GM18951 (cell line): ENCODE results near the gene QRFPR.
"Not testable (repeated sequence)": the region's sequence is repeated elsewhere in the genome, so short reads cannot be mapped to it uniquely, and the experiment has no call there.

ENCODE experiments used
- POLR2A ChIP-seq: IDR thresholded peaks from 4 replicates; pipeline ENCODE4 v1.6.1; 2011; ENCODE audit warnings: mild to moderate bottlenecking; ENCODE audit not compliant: insufficient read length, insufficient read depth; ENCODE audit errors: extremely low read depth
- in situ Hi-C: fragments of 300-500 bp; cut with MboI; formaldehyde crosslinking; loops from one replicate; pipeline ENCODE4 v1.12.0; 2022; ENCODE audit warnings: low sequenced_read_pairs, mixed read lengths, inconsistent platforms; ENCODE audit not compliant: unreplicated experiment

Gene QRFPR

DNA sequence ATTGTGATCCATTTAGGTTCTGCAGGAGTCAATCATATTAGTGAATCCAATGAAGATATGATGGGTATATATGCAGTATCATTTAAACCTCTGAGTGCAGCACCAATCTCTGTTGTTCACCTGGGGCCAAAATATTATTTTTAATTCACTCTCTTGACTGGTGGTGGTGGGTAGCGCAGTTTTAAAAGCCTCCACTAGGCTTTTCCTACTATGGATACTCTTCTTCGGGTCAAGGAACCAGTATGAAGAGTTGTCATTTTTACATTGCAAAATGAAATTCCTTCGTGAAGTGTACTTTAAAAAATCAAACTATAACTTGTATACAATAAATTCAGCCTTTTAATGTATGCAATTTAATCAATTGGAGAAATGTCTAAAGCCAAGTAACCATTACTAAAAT is 56.5 kb downstream of the QRFPR start:
- in situ Hi-C loops, result no loop called here
- TF ChIP-seq POLR2A, result no peak

GRCh38 chr4:121321466-121321865 is 59.4 kb downstream of the QRFPR start:
- in situ Hi-C loops, result no loop called here
- TF ChIP-seq POLR2A, result no peak

GRCh38 chr4:121316091-121316490 is 64.7 kb downstream of the QRFPR start:
- no peak for TF ChIP-seq POLR2A
- in situ Hi-C loops, result no loop called here

GRCh38 chr4:121313430-121313829 is 67.4 kb downstream of the QRFPR start:
- in situ Hi-C loops, result not testable (repeated sequence)

- no peak for TF ChIP-seq POLR2A
- in situ Hi-C loops, result no loop called here
These were observed 72.0 kb downstream of the QRFPR start for GRCh38 chr4:121308828-121309227.

DNA sequence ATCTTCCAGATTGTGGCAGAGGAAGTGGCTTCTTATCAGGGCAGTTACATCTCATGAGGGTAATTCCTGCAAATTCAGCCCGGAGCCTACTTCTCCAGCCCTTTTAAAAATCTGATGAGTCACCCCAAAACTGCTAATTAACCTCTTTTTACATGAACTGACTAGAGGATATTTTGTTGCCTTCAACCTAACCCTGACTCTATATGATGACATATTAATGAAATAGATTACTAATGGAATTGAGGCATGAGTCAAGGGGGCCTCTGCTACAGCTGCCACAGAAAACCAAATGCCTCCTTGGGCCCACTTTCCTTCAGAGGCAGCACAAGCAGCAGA is 72.5 kb downstream of the QRFPR start:
- TF ChIP-seq POLR2A, result no peak
- in situ Hi-C loops, result no loop called here

- no peak for TF ChIP-seq POLR2A
- in situ Hi-C loops, result no loop called here
These were observed 73.1 kb downstream of the QRFPR start for GRCh38 chr4:121307445-121308327.

GRCh38 chr4:121306931-121307330 is 73.9 kb downstream of the QRFPR start:
- TF ChIP-seq POLR2A, result no peak
- in situ Hi-C loops, result no loop called here

- no peak for TF ChIP-seq POLR2A
- in situ Hi-C loops, result no loop called here
These were observed 75.9 kb downstream of the QRFPR start for GRCh38 chr4:121304893-121305292.

GRCh38 chr4:121299367-121299766 is 81.5 kb downstream of the QRFPR start:
- TF ChIP-seq POLR2A, result no peak
- in situ Hi-C loops, result loop anchor here (10.0 kb wide), 1 partner anchor 575 kb away; no protein-coding TSS in a partner anchor

- no peak for TF ChIP-seq POLR2A
- in situ Hi-C loops, result no loop called here
These were observed 97.5 kb downstream of the QRFPR start for GRCh38 chr4:121283319-121283718.

DNA sequence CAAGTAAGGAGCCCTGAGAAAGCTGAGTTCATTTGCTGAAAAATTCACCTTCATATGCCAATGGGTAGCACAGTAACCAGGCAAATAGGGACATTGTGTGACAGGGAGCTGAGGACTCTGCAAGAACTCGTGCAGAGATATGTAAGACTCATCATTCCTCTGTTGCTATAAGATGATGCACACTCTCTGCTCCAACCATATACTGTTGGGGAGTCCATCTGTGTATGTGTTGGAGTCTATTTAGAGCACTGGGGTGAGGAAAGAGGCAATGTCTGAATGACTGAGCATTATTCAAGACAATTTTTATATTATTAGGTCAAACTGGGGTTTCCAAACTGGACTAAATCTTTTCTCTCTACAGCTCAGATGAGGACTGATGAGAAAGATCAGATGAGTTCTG is 100.4 kb downstream of the QRFPR start:
- in situ Hi-C loops, result no loop called here
- TF ChIP-seq POLR2A, result no peak

DNA sequence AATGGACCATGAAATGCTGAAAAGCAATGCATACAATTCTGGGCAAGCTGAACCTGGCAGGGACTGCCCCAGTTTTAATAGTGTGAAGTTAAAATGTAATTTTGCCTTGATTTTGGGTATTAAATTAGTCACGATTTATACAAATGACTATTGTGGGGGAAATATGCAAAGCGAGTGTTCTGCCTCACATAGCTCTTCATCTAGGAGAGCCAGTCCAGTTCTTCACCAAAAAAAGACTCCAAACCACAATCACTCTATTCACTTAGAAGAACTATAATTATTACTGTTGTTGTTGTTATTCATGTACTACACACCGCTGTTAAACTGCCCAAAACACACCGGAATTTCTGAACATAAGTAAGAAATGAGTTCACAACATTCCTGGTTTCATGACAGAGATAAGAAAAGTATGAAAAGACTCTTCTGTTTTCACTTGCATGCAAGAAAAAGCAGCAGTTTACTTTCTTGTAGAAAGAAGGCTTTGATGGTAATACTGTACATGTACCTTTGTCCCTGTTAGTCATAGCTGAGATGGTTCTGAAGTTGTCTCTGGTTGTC is 101.9 kb downstream of the QRFPR start:
- in situ Hi-C loops, result no loop called here
- TF ChIP-seq POLR2A, result no peak
